Astrocyte (in vitro differentiated cells and primary cell): Measurements from ENCODE around the gene WDR1.

Experiments
- EZH2 ChIP-seq: IDR thresholded peaks from 2 replicates; pipeline ENCODE4 v1.6.1; 2012; ENCODE audit warnings: mild to moderate bottlenecking, low read length, inconsistent platforms; ENCODE audit not compliant: insufficient read depth
- TF ChIP-seq, protein P1 (sequence below): IDR thresholded peaks from 2 replicates; pipeline ENCODE4 v1.5.1; 2011; ENCODE audit warnings: low read depth, mild to moderate bottlenecking, inconsistent platforms, low read length, moderate library complexity; ENCODE audit not compliant: insufficient read depth

DNA sequence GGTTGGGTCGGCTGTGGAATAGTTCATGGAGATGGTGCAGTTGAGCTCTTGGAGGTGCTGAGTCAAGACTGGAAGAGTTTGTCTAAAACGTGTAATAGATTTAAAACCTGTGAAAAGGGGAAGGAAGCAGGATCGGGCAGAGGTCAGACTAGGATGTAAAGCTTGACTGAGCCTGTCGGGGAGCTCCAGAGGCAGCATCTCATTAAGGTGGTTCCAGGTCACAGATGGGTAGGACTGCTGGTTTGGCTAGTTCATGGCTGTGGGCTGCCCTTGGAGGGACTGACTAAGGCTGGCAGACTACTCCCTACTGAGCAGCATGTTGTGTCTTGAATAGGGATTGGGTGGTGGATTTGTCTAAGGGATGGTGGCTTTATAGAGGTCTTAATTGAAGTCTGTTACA is 28.4 kb upstream of the WDR1 start:
- TF ChIP-seq, protein P1, sequence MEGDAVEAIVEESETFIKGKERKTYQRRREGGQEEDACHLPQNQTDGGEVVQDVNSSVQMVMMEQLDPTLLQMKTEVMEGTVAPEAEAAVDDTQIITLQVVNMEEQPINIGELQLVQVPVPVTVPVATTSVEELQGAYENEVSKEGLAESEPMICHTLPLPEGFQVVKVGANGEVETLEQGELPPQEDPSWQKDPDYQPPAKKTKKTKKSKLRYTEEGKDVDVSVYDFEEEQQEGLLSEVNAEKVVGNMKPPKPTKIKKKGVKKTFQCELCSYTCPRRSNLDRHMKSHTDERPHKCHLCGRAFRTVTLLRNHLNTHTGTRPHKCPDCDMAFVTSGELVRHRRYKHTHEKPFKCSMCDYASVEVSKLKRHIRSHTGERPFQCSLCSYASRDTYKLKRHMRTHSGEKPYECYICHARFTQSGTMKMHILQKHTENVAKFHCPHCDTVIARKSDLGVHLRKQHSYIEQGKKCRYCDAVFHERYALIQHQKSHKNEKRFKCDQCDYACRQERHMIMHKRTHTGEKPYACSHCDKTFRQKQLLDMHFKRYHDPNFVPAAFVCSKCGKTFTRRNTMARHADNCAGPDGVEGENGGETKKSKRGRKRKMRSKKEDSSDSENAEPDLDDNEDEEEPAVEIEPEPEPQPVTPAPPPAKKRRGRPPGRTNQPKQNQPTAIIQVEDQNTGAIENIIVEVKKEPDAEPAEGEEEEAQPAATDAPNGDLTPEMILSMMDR: no peak
- TF ChIP-seq EZH2: no peak
